Measurements from ENCODE around the gene PLA2G4A. TPM values are rescaled to one million over a fixed set of nuclear protein-coding genes. Genes with fewer than 3 reads are reported as not detected.

The PLA2G4A gene
- total and polyA plus RNA-seq, 7 donors, result 0.24 to 0.71 (median 0.44) TPM

- Histone ChIP-seq H3K27ac (no peak overlapping the region), H3K36me3 (ENCODE audit: insufficient read depth in 1 of 2, low read depth in 1 of 2) (no peaks in the 10 kb centered on the region), H3K27me3 (ENCODE audit: insufficient read depth in 3 of 3, low read length in 2 of 3) (no peaks in the 10 kb centered on the region), H3K4me1 (no peaks in the 10 kb centered on the region), H3K9me3 (peaks cover 14% of the 10 kb centered on the region), H3K4me3 (no peak overlapping the region)
- no peak for ATAC-seq
- intact Hi-C loops (cut with DNase I), result no loop called here
- DNase-seq, result no peak
- TF ChIP-seq, protein P1, sequence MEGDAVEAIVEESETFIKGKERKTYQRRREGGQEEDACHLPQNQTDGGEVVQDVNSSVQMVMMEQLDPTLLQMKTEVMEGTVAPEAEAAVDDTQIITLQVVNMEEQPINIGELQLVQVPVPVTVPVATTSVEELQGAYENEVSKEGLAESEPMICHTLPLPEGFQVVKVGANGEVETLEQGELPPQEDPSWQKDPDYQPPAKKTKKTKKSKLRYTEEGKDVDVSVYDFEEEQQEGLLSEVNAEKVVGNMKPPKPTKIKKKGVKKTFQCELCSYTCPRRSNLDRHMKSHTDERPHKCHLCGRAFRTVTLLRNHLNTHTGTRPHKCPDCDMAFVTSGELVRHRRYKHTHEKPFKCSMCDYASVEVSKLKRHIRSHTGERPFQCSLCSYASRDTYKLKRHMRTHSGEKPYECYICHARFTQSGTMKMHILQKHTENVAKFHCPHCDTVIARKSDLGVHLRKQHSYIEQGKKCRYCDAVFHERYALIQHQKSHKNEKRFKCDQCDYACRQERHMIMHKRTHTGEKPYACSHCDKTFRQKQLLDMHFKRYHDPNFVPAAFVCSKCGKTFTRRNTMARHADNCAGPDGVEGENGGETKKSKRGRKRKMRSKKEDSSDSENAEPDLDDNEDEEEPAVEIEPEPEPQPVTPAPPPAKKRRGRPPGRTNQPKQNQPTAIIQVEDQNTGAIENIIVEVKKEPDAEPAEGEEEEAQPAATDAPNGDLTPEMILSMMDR (IDR thresholded peaks at IDR 0.05), result no peak
- WGBS, 3 donors, result 74 to 75% (median 74%) methylated on average over 4 of the region's 4 CpGs
These were observed 205.1 kb downstream of the PLA2G4A start for GRCh38 chr1:187033693-187034390.

- no peaks in the 10 kb centered on the region for H3K4me1 ChIP-seq
- ATAC-seq, result no peak
- no peak for DNase-seq
- peaks cover 7% of the 10 kb centered on the region for H3K9me3 ChIP-seq
- TF ChIP-seq, protein P1 (IDR thresholded peaks at IDR 0.05), result no peak
- H3K27ac ChIP-seq, result no peak overlapping the region
- intact Hi-C loops (cut with DNase I), result no loop called here
- H3K27me3 ChIP-seq (ENCODE audit: insufficient read depth in 3 of 3, low read length in 2 of 3), result no peaks in the 10 kb centered on the region
- H3K4me3 ChIP-seq, result no peak overlapping the region
- no peaks in the 10 kb centered on the region for H3K36me3 ChIP-seq (ENCODE audit: insufficient read depth in 1 of 2, low read depth in 1 of 2)
These were observed 205.8 kb downstream of the PLA2G4A start for GRCh38 chr1:187034501-187034900.

DNA sequence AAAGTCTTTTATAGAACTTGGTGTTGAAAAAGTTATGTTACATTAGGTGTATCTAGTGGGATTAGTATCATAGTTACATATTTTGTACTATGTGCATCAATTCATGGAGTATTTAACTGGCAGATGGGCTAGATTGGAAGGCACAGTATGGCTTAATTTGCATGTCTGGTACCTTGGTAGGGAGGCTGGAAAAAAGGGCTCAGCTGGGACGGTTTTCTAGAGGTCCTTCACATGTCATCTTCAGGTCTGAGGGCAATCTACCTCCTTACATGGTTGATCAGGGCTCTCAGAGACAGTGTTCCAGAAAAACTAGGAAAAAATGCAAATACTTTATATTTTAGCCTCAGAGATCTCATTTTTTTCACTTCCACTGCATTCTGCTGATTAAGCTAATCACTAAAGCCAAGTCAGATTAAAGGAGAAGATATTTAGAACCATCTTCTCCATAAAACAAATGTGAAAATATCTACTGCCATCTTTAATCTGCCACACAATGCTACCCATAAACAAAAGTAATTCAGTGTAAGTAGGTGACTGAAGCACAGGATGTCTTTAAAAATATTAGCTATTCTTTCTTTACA is 209.3 kb downstream of the PLA2G4A start:
- no peaks in the 10 kb centered on the region for H3K9me3 ChIP-seq
- TF ChIP-seq, protein P1 (IDR thresholded peaks at IDR 0.05), result no peak
- DNase-seq, result no peak
- H3K27me3 ChIP-seq (ENCODE audit: insufficient read depth in 3 of 3, low read length in 2 of 3), result no peaks in the 10 kb centered on the region
- H3K36me3 ChIP-seq (ENCODE audit: insufficient read depth in 1 of 2, low read depth in 1 of 2), result no peaks in the 10 kb centered on the region
- no peak for ATAC-seq
- 38 to 60% (median 44%) methylated on average over 1 of the region's 1 CpG for WGBS, 3 donors
- H3K4me3 ChIP-seq, result no peak overlapping the region
- H3K4me1 ChIP-seq, result no peaks in the 10 kb centered on the region
- H3K27ac ChIP-seq, result no peak overlapping the region
- intact Hi-C loops (cut with DNase I), result no loop called here

Other genes with a start within 250 kb of the PLA2G4A start
- gene PTGS2, start 148.5 kb upstream of the PLA2G4A start, total RNA-seq, result under 1 TPM; 0.08 to 0.53 (median 0.27) TPM
- under 1 TPM; 0.03 to 0.13 (median 0.05) TPM for gene PTGS2, start 148.5 kb upstream of the PLA2G4A start, polyA plus RNA-seq